OCI-LY7 (cell line): Measurements from ENCODE around the gene C19orf18.

Source experiments
- CTCF ChIP-seq: fragments of 200-600 bp; sonication (generic); conservative IDR thresholded peaks from 2 replicates; pipeline ENCODE4 v1.5.1; 2014; ENCODE audit warnings: mild to moderate bottlenecking, antibody characterized with exemption, low read length, moderate library complexity, mixed read lengths
- EZH2phosphoT487 ChIP-seq: fragments of 200-600 bp; sonication (generic); IDR thresholded peaks from 2 replicates; pipeline ENCODE4 v1.6.1; 2018; ENCODE audit warnings: low read depth, borderline replicate concordance, mild to moderate bottlenecking, mixed run types, antibody characterized with exemption, low read length, moderate library complexity, mixed read lengths

DNA sequence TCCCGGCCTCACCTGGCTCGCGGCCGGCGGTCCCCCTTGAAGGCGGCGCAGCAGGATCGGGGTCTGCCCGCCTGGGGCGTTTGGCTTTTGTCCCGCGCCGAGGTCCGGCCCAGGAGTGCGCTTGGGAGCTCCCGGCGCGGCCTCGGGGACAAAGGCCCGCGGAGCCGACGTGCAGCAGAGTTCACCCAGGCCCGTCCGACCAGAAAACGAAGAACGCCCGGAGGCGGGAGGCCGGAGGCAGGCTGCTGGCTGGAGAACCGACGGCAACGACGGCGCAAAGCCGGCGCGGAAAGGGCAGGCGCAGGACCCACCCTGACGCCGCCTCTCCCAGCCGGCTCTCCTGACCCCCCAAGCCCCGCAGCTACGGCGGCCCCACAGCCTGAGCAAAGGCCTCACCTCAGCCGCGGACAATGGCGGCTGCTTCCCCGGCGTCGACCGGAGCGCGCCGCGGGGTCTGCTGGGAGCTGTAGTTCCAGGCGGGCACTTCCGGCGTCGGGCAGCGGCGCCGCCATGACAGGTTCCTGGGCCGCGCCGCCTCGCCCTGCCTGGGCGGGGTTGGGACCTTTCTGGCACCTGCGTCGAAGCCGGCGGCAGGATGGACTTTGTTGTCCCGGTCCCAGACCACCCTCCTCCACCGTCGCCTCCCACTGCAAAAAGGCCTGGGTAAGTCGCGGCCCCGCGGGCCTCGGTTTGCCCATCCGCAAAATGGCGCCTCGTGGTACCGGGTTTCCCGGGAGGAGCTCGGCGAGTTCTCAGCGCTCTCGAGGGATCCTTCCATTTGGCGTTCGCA is 28.2 kb upstream of the C19orf18 start, which contains the start of gene ZNF606:
- no peak for TF ChIP-seq CTCF
- no peak for TF ChIP-seq EZH2phosphoT487
